Karpas-422 (cell line): ENCODE data around the gene PEBP1. TPM values are rescaled to one million over a fixed set of nuclear protein-coding genes. Genes with fewer than 3 reads are reported as not detected.

Experiments
- DNase-seq: peaks from one replicate; pipeline ENCODE4 v3.0.0-alpha.2; 2015
- H2AFZ ChIP-seq: fragments of 200-600 bp; sonication (generic); 2 replicates; pipeline ENCODE4 v1.6.1; 2014; ENCODE audit warnings: antibody characterized with exemption, low read length, mixed read lengths
- H3K27ac ChIP-seq: fragments of 200-600 bp; sonication (generic); 2 replicates; pipeline ENCODE4 v1.5.1; 2014; ENCODE audit warnings: mild to moderate bottlenecking, low read length, moderate library complexity
- H3K27me3 ChIP-seq: fragments of 200-600 bp; sonication (generic); 2 replicates; pipeline ENCODE4 v1.6.1; 2014; ENCODE audit warnings: low read length, mixed read lengths
- H3K36me3 ChIP-seq: fragments of 200-600 bp; sonication (generic); 2 replicates; pipeline ENCODE4 v1.6.1; 2014; ENCODE audit warnings: low read length, mixed read lengths; ENCODE audit not compliant: insufficient read depth
- H3K4me1 ChIP-seq: fragments of 200-600 bp; sonication (generic); 2 replicates; pipeline ENCODE4 v1.6.1; 2014; ENCODE audit warnings: mild to moderate bottlenecking, low read length, mixed read lengths
- H3K4me2 ChIP-seq: fragments of 200-600 bp; sonication (generic); 2 replicates; pipeline ENCODE4 v1.6.1; 2014; ENCODE audit warnings: low read length, low read depth, mild to moderate bottlenecking; ENCODE audit not compliant: poor library complexity, severe bottlenecking
- H3K4me3 ChIP-seq: fragments of 200-600 bp; sonication (generic); 2 replicates; pipeline ENCODE4 v1.5.1; 2014; ENCODE audit warnings: mild to moderate bottlenecking, antibody characterized with exemption, low read length, mixed read lengths
- H3K79me2 ChIP-seq: fragments of 200-600 bp; sonication (generic); 2 replicates; pipeline ENCODE4 v1.6.1; 2014; ENCODE audit warnings: mild to moderate bottlenecking, low read length, mixed read lengths
- H3K9ac ChIP-seq: fragments of 200-600 bp; sonication (generic); 2 replicates; pipeline ENCODE4 v1.6.0; 2014; ENCODE audit warnings: low read length
- H3K9me2 ChIP-seq: fragments of 200-600 bp; sonication (generic), shearing (Covaris generic); replicated peaks from 2 replicates; pipeline ENCODE4 v1.6.0; 2014; ENCODE audit warnings: mild to moderate bottlenecking, low read length, moderate library complexity; ENCODE audit not compliant: insufficient read depth
- H3K9me3 ChIP-seq: fragments of 300-700, 200-600 bp; sonication (generic); 2 replicates; pipeline ENCODE4 v1.6.1; 2014; ENCODE audit warnings: low read length, mixed read lengths
- H4K20me1 ChIP-seq: fragments of 200-600 bp; sonication (generic); 2 replicates; pipeline ENCODE4 v1.6.1; 2014; ENCODE audit warnings: mild to moderate bottlenecking, antibody characterized with exemption, low read length, low read depth; ENCODE audit not compliant: insufficient read depth
- total RNA-seq: library from RNA; depleted of rRNA; stranded (reverse); fragments of >200 nt; shearing (Covaris generic); gene quantifications from 2 replicates; pipeline ENCODE4 v1.2.3, GENCODE V29; 2014; ENCODE audit warnings: low replicate concordance; rRNA removed

The PEBP1 gene
- total RNA-seq, 1 experiment from 2014 or later = 138 TPM

DNA sequence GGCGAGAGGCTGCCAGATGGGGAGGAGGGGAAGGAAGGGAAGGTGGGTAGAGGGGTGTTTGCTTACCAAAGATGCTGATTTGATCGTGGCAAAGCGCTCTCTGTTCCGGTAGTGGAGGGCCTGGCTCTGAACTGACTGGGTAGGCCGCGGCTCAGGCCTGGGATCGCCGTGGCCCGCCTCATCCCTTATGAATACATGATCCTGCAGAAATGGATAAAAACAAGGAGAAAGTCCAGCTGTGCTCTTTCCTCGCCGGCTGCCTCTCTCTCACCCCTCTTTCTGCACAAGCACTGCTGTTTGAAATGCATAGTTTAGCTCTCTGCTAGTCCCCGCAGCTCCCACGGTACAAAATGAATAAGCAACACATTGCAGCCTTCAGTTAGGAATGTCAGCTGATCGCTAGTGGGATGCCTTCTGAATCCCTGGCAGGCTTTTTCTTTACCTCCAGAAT is 53.8 kb downstream of the PEBP1 start:
- Histone ChIP-seq H3K9me2 (no peaks in the 10 kb centered on the region), H3K36me3 (peaks cover 10% of the 10 kb centered on the region; the same call in 1 of the 2 replicates), H3K4me1 (peaks cover 22% of the 10 kb centered on the region), H3K27ac (no peak overlapping the region), H4K20me1 (no peaks in the 10 kb centered on the region), H3K79me2 (peaks cover 25% of the 10 kb centered on the region), H3K9ac (no peak overlapping the region), H3K9me3 (no peaks in the 10 kb centered on the region), H3K4me3 (no peak overlapping the region), H3K27me3 (no peaks in the 10 kb centered on the region), H2AFZ (no peak overlapping the region), H3K4me2 (no peak overlapping the region)
- DNase-seq = no peak

DNA sequence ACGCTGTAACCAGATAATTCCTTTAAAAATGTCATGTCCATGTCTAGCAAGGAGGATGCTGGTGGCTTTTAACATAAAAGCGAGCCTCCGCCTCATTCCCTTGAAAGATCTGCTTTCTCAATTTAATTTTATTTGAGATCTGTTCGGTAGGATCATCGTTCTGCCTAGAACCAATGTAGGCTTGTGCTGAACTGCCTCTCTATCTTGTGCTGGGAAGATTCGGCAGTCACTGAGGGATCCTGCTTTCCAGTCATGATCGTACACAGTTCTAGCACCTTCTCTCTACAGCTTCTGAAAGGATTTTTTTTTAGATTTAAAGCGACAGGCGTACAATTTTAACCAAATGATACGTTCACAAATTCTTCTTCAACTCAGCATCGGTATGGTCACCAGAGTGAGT is 54.3 kb downstream of the PEBP1 start:
- Histone ChIP-seq H3K4me2 (no peak overlapping the region), H3K27me3 (no peaks in the 10 kb centered on the region), H3K36me3 (peaks cover 9% of the 10 kb centered on the region; the same call in 1 of the 2 replicates)

DNA sequence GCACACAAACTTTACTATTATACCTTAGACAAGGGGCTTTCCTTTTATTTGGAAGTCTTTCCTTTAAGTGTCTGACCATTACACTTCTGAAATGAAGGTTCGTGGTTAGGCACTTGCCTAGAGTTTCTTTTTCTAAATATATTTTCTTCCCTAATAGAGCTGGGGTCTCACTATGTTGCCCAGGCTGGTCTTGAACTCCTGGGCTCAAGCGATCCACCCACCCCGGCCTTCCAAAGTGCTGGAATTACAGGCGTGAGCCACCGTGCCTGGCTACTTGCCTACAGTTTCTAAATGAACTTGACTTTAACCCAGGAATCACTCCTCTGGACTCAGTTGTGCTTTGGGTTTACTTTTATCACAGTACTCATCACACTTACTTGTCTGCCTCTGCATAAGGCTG is 57.6 kb downstream of the PEBP1 start:
- DNase-seq = no peak
- peaks cover 26% of the 10 kb centered on the region for H3K36me3 ChIP-seq
- H3K27ac ChIP-seq = no peak overlapping the region
- H3K79me2 ChIP-seq = 0 out of 2 replicates have a peak, but pooled peaks cover 6% of the 10 kb centered on the region
- H3K4me3 ChIP-seq = no peak overlapping the region
- no peak overlapping the region for H3K4me2 ChIP-seq
- H4K20me1 ChIP-seq = no peaks in the 10 kb centered on the region
- no peaks in the 10 kb centered on the region for H3K9me2 ChIP-seq
- no peak overlapping the region for H2AFZ ChIP-seq
- H3K9ac ChIP-seq = no peak overlapping the region
- H3K4me1 ChIP-seq = no peaks in the 10 kb centered on the region
- no peaks in the 10 kb centered on the region for H3K9me3 ChIP-seq
- no peaks in the 10 kb centered on the region for H3K27me3 ChIP-seq

More for the DNA sequence above, 54.3 kb downstream of the PEBP1 start:
- Histone ChIP-seq H2AFZ (no peak overlapping the region), H4K20me1 (no peaks in the 10 kb centered on the region), H3K9ac (no peak overlapping the region), H3K9me2 (no peaks in the 10 kb centered on the region), H3K4me1 (peaks cover 18% of the 10 kb centered on the region), H3K79me2 (peaks cover 24% of the 10 kb centered on the region), H3K4me3 (no peak overlapping the region), H3K27ac (no peak overlapping the region), H3K9me3 (no peaks in the 10 kb centered on the region)
- no peak for DNase-seq

DNA sequence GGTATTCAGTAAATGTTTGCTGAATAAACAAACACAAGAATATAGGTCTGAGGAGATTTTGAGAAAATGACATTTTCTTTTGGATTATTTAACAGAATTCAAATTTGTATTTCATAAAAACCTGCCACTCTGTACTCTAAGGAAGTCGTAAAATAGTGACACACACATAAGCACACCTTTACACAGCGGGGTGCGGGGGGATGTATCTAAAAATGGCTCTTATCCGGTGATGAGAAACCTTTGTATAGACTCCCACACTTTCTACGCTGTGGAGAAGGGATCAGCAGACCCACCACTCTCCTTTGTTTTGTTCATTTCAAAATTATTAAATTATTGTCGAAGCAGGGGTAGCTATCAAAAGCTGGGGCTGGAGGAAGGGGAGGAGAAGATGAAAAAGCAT is 58.0 kb downstream of the PEBP1 start:
- Histone ChIP-seq H3K4me3 (no peak overlapping the region), H3K27me3 (no peaks in the 10 kb centered on the region), H3K9ac (no peak overlapping the region), H3K4me2 (no peak overlapping the region), H2AFZ (no peak overlapping the region), H3K79me2 (0 out of 2 replicates have a peak, but pooled peaks cover 5% of the 10 kb centered on the region), H3K9me2 (no peaks in the 10 kb centered on the region), H4K20me1 (no peaks in the 10 kb centered on the region), H3K4me1 (no peaks in the 10 kb centered on the region), H3K9me3 (no peaks in the 10 kb centered on the region), H3K27ac (no peak overlapping the region), H3K36me3 (peaks cover 31% of the 10 kb centered on the region)
- no peak for DNase-seq

Other genes starting within 250 kb of the PEBP1 start
- gene KSR2, start 167.1 kb upstream of the PEBP1 start, total RNA-seq = 0.04 TPM in 1 of 2 replicates, not detected in the other
- 28.7 and 41.1 TPM in 2 replicates for gene RFC5, start 119.4 kb upstream of the PEBP1 start, total RNA-seq
- gene WSB2, start 74.9 kb upstream of the PEBP1 start, total RNA-seq = 28.8 and 49.1 TPM in 2 replicates
- 5.0 and 23.2 TPM in 2 replicates for gene VSIG10, start 32.1 kb upstream of the PEBP1 start, total RNA-seq
- 86.7 and 88.4 TPM in 2 replicates for gene TAOK3, start 236.8 kb downstream of the PEBP1 start, total RNA-seq
- gene SUDS3, start 240.4 kb downstream of the PEBP1 start, total RNA-seq = 41.5 and 55.0 TPM in 2 replicates